Choroid plexus epithelial cell (primary cell): ENCODE data around the gene LPIN1.

Source experiments
- DNase-seq: peaks from one replicate; pipeline ENCODE4 v3.0.0-alpha.2; 2010; ENCODE audit warnings: low read depth
- H3K4me3 ChIP-seq: 2 replicates; pipeline ENCODE4 v1.5.1; 2011; ENCODE audit warnings: low read depth, mild to moderate bottlenecking, control low read depth, low read length, moderate library complexity
- CTCF ChIP-seq: conservative IDR thresholded peaks from 2 replicates; pipeline ENCODE4 v1.5.1; 2011; ENCODE audit warnings: low read depth, mild to moderate bottlenecking, control low read depth, inconsistent platforms, low read length, moderate library complexity

Gene LPIN1

DNA sequence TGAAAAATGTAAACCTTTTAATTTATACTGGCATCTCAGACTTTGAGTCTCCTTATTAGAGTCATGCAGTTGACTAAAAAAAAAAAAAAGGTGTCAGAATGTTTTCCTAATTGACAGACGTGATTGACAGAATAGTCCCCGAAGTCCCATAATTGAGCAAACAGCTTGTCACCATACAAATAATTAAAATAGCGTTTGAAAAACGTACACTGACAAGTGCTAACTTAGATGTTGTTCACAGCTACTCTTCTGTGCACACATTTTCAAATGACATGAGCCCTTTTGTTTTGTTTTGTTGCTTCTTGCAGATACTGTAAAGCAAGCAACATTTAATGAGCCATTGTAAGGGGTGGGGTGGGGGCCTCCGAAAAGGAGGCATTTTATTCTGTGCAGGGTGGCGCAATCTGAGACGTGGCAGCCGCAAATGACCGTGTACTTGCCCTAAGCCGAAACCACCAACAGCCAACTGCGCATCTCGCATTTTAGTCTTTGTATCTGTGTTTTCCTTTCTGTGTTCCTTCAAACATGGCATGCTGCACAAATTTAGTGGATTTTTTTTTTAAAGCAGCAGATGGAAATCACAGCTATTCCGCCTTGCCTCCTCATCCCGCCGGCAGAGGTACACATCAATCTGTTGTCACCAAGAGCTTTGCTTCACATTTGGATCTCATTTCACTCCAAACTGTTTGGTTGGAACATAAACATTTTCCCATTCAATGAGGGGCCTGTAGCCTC is 52.4 kb downstream of the LPIN1 start:
- no peak for TF ChIP-seq CTCF
- no peak for DNase-seq
- no peak overlapping the region for H3K4me3 ChIP-seq

DNA sequence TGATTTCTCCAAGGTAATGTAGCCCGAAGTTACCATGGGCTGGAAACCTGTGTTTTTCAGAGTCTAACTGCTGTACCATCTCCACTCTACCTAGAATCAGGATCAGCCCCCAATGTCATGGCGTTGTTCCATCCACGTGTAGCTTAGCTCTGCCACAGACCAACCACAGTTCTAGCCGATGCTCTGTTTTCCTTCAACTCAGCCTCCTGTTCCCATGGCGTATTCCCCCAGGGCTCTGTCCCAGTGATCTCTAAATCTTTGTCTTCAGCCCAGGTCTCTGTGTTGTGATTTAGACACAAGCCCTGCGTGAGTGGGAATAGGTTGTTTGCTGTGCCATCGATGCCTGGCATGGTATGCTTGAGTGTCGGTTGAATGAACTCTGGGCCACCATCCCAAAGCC is 53.4 kb downstream of the LPIN1 start:
- DNase-seq, result no peak
- no peak for TF ChIP-seq CTCF
- no peak overlapping the region for H3K4me3 ChIP-seq

- no peak overlapping the region for H3K4me3 ChIP-seq
- TF ChIP-seq CTCF, result no peak
- peak; percentile 44 for DNase-seq
These were observed 56.4 kb downstream of the LPIN1 start for GRCh38 chr2:11802782-11803191.

DNA sequence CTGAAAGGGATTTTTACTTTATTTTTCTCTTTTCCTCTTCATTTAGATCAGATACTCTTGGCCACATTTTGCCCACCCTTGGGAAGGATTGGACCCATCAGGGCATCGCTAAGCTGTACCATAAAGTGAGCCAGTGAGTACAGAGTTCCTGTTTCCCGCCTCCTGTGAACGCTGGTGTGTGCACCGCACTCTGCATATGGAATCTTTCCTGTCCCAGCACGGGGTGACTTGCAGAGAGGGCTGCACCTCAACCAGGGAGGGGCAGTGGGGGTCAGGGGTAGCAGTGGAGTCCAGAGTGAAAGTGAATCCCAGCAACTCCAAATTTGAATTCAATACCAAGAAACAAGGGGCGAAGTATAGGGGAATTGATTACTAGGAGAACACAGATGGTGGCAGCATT is 58.6 kb downstream of the LPIN1 start:
- no peak overlapping the region for H3K4me3 ChIP-seq
- TF ChIP-seq CTCF, result no peak
- no peak for DNase-seq

- TF ChIP-seq CTCF, result no peak
- no peak for DNase-seq
- H3K4me3 ChIP-seq, result no peak overlapping the region
These were observed 59.5 kb downstream of the LPIN1 start for GRCh38 chr2:11805920-11806319.

DNA sequence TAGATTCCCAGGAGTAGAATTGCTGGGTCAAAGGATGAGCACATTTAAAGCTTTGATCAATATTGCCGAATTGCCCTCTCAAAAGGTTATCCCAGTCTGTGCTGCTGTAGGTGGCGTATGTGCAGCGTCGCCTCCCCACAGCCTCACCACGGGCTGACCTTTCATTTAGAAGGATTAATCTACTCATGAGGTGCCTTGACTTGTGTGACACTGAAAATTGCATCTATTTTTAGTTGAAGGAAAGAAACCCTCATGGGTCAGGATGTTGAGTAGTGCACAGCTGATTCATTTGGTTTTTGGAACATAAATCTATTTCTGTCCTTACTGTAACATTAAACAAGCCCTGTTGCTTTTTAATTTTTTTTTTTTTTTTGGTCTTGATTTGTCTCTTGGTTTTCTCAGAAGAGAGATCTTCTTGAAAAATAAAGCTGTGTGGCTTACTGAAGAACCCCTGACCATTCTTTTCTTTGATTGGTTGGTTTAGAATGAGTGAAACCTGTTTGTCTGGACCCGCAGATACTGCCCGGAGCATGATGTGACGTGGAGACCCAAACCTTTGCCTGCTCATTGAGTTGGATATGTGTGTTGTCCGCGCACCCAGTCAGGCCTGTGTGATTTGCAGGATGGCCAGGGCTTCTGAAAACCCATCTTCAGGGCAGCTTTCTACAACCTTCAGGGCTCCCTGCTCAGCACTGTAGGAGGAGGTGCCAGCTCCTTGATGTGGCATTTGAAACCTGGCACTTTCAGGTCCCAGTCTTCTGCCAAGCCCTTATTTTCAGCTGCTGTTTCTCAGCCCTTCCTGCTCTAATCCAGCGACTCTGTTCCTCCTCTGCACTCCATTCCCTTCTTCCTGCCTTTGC is 61.0 kb downstream of the LPIN1 start:
- no peak overlapping the region for H3K4me3 ChIP-seq
- no peak for TF ChIP-seq CTCF
- DNase-seq, result no peak
